Measurements from ENCODE around the gene CUL2.
A peak's percentile ranks its signal among the peaks of the same experiment; 100 is the strongest.

GRCh38 chr10:35090162-35090954 is at the start of gene CUL2:
- no peak for TF ChIP-seq SUZ12 (IDR thresholded peaks at IDR 0.05; ENCODE audit: extremely low read depth, insufficient read depth, insufficient read length)
- peak; percentile 36 for TF ChIP-seq YY1 (IDR thresholded peaks at IDR 0.05; ENCODE audit: insufficient read depth, insufficient read length)
